ENCODE results near the gene CDCA8.
"Not testable (repeated sequence)": the region's sequence is repeated elsewhere in the genome, so short reads cannot be mapped to it uniquely, and the experiment has no call there.

Gene CDCA8

DNA sequence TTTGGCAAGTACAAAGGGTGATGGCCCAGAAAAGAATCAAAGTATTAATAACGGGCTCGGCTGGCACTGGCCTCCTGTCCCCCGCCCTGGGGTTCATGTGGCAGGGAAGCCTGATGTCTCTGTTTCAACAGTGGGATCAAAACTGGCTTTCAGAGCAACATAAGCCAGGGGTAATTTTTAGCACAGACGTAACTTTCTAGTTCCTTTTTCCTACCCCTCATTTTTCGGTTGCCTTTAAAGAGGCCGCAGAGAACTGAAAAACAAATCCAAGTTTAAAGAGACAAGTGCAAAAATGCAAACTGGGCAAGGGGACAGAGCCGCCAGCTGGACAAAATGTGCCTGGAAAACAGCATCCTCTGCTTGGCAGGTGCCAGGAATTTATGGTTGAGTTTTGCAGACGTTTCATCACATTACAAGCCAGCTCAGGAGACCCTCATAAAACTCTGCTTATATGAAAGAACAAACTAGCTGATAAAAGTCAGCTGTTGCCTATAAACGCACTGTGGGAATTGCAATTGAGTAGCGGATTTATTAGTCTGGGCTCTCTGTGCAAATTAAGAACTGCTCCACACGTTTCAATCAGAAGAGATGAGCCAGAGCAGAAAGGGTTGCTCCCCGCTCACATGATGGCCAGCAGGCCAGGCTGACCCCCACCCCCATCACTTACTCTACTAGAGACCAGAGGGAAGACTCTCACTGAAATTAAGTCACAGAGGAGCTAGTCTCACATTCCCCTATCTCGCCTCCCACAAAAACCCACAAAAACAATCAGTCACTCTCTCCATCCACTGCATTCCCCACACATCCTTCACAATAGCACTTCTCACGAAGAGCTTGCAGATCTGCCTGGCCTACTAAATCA lies 15.8 kb upstream of the CDCA8 start:
- no peak for DNase-seq

GRCh38 chr1:37677143-37677439 lies 15.2 kb upstream of the CDCA8 start:
- no peak for DNase-seq

DNA sequence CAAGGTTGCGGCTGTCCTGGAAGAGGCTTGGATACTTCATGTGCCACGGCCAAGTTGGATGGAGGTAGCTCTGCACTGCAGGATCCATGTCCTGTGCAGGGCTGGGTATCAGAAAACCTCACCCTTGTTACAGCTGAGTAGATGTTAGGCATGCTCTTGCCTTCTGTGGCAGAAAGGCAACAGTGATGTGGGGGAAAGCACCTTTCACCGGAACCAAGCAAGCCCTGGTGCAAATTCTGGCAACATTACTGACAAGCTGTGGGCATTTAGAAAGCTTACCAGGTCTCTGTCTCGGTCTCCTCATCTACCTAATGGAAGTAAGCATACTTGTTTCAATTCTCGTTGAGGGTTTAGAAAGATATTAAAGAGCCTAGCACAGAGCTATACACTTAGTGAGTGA lies 14.5 kb upstream of the CDCA8 start:
- DNase-seq: no peak

DNA sequence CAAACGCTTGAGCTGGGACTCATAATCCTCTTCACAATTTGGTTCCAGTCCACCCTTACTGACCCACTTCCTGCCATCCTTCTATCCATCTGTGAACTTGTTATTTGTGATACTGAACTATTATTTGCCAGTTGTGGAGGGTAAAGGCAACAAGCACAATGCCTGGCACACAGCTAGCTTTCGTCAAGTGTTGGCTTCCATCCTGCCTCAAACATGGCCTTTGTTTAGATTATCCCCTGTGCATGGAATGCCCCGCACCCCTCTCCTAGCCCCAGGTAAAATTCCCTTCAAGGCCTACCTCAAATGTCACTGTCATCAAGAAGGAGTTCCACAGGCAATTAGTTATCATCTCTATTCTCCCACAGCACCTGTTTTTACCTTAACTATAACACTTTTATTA lies 11.4 kb upstream of the CDCA8 start:
- DNase-seq: no peak

DNA sequence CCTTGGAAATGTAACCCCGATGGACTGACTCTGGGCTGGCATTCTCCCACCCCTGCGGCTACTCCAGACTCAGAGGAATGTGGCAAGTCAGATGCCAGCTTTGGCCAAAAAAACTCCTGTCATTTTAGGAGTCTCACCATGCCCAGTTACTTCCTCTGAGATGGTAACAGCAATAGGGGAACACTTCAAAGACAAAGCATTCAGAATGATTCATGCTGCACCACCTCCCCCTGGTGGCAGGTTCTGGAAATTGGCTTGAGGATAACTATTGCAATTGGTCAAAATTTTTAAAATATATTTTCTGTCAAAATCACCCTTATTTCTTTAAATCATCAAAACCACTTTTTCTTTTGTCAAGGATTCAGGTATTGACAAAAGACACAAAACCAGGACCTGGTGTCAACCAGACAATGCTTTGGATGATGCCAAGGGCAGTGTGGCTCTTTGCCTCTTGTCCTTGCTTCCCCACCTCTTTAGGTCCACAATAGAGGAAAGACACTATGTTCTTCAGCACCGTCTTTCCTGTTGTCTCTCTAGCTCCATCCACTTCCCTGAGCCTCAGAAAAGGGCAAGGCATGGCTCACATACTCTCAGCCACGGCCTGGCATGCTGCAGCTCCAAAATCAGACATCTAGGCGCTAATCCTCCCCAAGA lies 9.9 kb upstream of the CDCA8 start:
- peak; percentile 64 for DNase-seq

GRCh38 chr1:37684182-37684581 lies 8.1 kb upstream of the CDCA8 start:
- not testable (repeated sequence) for DNase-seq

GRCh38 chr1:37685722-37686121 lies 6.6 kb upstream of the CDCA8 start:
- DNase-seq: no peak

DNA sequence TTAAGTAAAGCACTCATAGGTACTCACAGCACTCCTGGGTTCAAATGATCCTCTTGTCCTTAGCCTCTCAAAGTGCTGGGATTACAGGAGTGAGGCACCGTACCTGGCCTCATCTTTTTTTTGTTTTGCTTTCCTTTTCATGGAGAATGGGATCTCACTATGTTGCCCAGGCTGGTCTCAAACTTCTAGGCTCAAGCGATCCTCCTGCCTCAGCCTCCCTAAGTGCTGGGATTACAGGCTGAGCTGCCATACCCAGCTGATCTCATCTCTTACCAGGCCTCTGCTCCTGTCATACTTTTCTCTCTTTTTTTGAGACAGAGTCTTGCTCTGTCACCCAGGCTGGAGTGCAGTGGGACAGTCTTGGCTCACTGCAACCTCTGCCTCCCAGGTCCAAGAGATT lies 4.6 kb upstream of the CDCA8 start:
- DNase-seq: not testable (repeated sequence)

DNA sequence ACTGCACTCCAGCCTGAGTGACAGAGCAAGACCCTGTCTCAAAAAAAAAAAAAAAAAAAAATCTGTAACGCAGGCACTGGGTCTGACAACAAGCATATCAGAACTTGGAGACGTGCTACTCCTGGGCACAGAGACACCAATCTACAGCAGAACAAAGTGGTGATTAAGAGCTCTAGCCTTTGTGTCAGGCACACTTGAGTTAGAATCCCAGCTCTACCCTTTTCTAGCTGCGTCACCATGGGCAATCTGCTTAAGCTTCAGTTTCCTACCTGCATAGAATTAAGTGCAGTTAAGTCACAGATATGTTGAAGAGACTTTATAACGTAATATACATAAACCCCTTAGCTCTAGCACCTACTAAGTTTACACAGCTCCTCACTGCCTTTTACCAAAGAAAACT lies 3.4 kb upstream of the CDCA8 start:
- no peak for DNase-seq

DNA sequence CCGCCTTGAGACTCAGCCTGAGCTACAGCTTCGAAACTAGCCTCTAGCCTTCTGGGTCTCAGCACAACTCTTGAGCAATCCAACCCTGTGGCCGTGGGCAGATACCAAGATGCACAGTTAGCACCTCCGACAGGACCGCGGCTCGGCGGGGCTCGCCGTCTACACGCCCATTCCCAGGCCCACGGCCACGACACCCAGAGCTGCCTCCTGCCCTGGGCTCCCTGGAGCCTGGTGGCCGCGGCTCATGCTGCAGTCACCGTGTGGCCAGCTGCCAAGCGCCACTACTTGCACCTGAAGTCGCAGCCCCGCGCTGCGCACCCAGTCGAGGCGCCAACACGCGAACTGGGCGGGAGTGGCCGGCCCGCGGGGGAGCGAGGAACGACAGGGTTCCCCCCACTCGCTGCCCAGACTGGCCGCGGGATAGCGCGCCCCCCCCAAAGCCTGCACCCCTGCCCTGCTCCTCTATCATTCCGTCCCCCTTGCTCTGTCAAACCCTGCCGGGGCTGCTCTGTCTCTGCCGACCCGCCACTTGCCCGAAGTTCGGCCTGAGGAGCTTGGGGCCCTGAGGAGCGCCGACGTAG lies 729 bp upstream of the CDCA8 start:
- peak; percentile 26 for DNase-seq

DNA sequence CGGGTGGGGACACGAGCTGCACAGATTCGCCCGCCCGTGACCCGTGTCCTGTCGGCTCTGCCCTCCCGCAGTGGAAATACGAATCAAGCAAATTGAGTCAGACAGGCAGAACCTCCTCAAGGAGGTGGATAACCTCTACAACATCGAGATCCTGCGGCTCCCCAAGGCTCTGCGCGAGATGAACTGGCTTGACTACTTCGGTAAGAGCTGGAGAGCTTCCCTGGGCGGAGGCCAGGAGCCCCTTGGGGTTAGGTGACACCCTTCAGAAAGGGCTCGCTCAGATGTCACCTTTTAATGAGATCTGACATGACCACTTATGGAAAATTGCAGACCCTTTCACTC lies 489 bp downstream of the CDCA8 start:
- no peak for DNase-seq

- DNase-seq: no peak
These were observed 4.8 kb downstream of the CDCA8 start for GRCh38 chr1:37697090-37697489.

GRCh38 chr1:37697737-37698136 lies 5.4 kb downstream of the CDCA8 start:
- DNase-seq: no peak

GRCh38 chr1:37699147-37699546 lies 6.8 kb downstream of the CDCA8 start:
- DNase-seq: no peak

DNA sequence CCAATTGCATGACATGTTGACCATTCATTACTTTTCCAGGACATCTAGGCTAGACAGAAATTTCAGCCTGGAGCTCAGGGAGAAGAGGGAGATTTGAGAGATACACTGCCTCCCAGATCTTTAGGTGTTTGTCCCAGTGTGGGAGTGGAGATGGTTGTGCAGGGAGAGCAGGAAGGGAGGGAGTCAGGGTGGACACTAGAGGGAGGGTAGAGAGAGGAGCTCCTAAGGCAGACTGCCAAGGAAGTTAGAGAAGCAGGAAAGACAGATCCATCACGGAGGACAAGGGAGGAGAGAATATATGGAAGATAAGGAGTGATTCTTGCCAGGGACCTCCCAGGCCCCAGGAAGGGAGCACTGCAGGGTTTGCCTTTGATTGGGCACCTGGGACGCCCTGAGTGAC lies 8.7 kb downstream of the CDCA8 start:
- DNase-seq: no peak

- DNase-seq: no peak
These were observed 10.7 kb downstream of the CDCA8 start for GRCh38 chr1:37703061-37703460.

DNA sequence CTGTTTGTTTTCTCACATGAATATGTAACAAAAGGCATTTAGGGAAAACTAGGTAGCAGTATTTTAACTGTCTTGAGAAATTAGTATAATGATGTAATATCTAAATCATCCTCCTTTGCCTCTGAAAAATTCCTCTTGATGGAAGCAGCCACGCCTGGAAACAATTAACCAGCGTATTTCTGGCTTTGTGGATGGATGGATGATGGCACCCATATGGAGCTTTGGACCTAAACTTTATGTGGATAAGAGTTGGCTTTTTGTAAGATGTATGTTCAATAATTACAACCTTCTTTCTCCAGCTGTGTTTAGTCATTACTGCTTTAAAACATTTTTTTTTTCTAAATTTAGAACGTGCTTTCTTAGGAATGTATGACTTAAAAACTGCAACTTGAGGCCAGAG lies 12.7 kb downstream of the CDCA8 start:
- no peak for DNase-seq

DNA sequence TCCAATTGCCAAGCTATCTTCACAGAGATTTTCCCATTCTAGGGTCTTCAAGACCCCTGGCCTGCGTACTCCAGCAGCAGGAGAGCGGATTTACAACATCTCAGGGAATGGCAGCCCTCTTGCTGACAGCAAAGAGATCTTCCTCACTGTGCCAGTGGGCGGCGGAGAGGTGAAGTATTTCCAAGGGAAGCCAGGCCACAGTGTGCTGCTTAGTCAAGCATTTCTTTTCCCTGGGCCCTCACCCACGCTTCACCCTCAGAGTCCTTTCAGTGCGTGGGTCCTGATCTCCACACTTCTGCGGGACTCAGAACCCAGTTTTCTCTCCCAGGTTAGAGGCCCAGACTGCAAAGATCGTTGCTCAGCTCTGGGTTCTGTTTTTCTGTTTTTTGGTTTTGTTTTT lies 13.1 kb downstream of the CDCA8 start:
- DNase-seq: no peak

DNA sequence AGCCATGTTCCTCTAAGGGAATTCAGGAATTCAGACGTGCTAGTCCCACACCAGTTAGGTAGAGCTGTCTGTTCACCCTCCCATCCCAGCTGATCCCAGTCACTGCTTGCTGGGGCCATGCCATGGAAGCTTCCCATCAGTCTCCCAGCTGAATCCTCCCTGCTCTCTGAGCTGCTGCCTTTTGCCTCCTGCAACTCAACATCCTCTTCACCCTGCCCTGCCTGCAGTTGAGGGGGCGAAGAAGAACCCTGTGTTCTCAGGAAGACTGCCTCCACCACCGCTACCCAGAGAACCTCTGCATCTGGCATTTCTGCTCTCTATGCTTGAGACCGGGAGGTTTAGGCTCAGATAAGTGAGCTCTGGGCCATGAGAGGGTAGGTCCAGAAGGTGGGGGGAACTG lies 16.2 kb downstream of the CDCA8 start:
- DNase-seq: no peak

GRCh38 chr1:37714226-37714625 lies 21.9 kb downstream of the CDCA8 start:
- DNase-seq: no peak

DNA sequence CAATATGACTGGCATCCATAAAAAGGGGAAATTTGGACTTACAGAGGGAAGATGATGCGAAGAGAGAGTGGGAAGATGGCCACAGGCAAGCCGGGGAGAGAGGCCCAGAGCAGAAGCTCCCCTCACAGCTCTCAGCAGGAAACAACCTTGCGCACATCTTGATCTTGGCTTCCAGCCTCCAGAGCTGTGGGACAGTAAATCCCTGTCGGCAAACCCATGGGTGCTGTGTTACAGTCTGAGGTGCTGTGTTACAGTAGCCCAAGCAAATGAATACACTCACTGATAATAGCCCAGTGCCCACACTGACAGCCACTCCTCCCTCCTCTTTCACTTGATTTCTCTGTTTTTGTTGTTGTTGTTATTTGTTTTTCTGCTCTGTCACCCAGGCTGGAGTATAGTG lies 22.4 kb downstream of the CDCA8 start:
- no peak for DNase-seq

- no peak for DNase-seq
These were observed 24.0 kb downstream of the CDCA8 start for GRCh38 chr1:37716321-37716720.

DNA sequence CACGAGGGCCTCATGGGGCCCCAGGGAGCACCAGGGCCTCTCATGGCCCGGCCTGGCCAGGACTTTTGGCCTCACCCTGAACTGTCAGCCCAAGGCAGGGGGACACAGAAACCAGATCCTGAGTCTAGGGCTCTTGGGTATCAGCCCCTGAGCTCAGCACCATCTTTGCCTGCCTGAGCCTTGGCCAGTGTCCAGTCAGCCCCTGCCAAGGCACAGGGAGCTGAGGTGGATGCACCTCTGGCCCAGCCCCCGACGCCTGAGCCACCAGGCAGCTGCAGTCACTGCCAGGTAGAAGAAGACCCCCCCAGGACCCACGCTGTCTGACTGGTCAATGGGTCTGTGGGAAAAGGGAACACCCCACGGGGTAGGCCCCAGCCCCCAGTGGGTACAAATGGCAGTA lies 25.3 kb downstream of the CDCA8 start:
- DNase-seq: no peak

DNA sequence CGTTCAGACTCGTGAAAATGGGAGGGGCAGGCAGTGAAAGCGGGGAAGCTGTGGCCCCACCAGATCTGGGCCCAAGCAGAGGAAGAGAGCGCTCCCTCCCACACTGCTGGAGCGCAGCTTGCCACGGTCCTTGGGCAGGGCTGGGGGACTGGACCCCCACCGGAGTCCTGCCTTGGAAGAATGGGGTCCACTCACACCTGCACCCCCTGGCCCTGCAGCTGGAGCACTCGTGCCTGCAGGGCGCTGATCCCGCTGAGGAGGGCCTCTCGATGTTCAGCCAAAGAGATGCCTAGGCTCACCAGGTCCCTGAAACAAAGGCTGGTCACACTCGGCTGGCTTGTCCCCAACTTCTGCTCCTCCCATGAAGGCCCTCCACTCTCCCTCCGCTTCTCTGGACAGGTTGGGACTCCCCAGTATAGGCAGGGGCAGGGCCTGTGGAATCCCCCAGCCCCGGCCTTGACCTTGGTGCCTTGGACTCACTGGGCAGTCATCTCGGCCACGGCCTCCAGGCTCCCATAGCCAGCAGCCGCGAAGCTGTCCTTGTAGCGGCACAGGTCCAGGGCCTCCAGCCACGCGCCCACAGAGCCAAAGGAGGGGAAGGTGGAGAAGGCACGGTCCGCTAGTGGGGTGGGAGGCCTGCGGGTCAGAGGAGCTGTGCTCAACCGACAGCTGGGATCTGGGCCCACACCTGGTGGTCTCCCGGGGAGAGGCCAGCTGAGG lies 26.0 kb downstream of the CDCA8 start:
- DNase-seq: no peak

Data from NCI-H345 (cell line).